GM12878 (cell line): ENCODE data around the gene COA5. TPM values are rescaled to one million over a fixed set of nuclear protein-coding genes. Genes with fewer than 3 reads are reported as not detected.
A peak's percentile ranks its signal among the peaks of the same experiment; 100 is the strongest.

ENCODE experiments used
- BMI1 ChIP-seq: fragments of 450-650 bp; IDR thresholded peaks from 2 replicates; pipeline ENCODE4 v1.6.1; 2016; ENCODE audit warnings: mild to moderate bottlenecking, moderate library complexity, borderline replicate concordance
- CBFB ChIP-seq: IDR thresholded peaks from 2 replicates; pipeline ENCODE4 v1.6.1; 2016; ENCODE audit warnings: antibody characterized with exemption, low read depth
- CEBPB ChIP-seq, 2 experiments: fragments of 150-350 bp in 1 of 2; IDR thresholded peaks; 2 replicates each; pipeline ENCODE4 v1.6.1; 2012 to 2014; ENCODE audit warnings: low read depth in 2 of 2, low read length in 2 of 2, borderline replicate concordance in 1 of 2, inconsistent platforms in 1 of 2
- CREB1 ChIP-seq: IDR thresholded peaks from 2 replicates; pipeline ENCODE4 v1.6.1; 2012; ENCODE audit warnings: low read depth, mild to moderate bottlenecking, inconsistent platforms
- FOS ChIP-seq: IDR thresholded peaks from 3 replicates; pipeline ENCODE4 v1.6.1; 2011; ENCODE audit warnings: borderline replicate concordance; ENCODE audit not compliant: insufficient read length; ENCODE audit errors: extremely low read depth
- GATAD2B ChIP-seq: fragments of 450-650 bp; conservative IDR thresholded peaks from 2 replicates; pipeline ENCODE4 v1.6.1; 2017; ENCODE audit warnings: low read depth, mild to moderate bottlenecking, moderate library complexity
- HCFC1 ChIP-seq: fragments of 150-350 bp; IDR thresholded peaks from 2 replicates; pipeline ENCODE4 v1.6.1; 2014; ENCODE audit warnings: low read length
- JUND ChIP-seq: IDR thresholded peaks from 2 replicates; pipeline ENCODE4 v1.6.1; 2012; ENCODE audit warnings: low read depth, mild to moderate bottlenecking, low read length, improper control_type of control experiment, moderate library complexity
- MTA2 ChIP-seq: fragments of 450-650 bp; IDR thresholded peaks from 2 replicates; pipeline ENCODE4 v1.6.1; 2016; ENCODE audit warnings: low read depth, mild to moderate bottlenecking, moderate library complexity
- MXI1 ChIP-seq: fragments of 150-350 bp; IDR thresholded peaks from 2 replicates; pipeline ENCODE4 v1.6.1; 2011; ENCODE audit warnings: low read depth, mild to moderate bottlenecking, inconsistent platforms, low read length, improper control_type of control experiment
- NBN ChIP-seq: fragments of 450-650 bp; IDR thresholded peaks from 2 replicates; pipeline ENCODE4 v1.6.1; 2016
- NFXL1 ChIP-seq: fragments of 450-650 bp; IDR thresholded peaks from 2 replicates; pipeline ENCODE4 v1.6.1; 2017; ENCODE audit warnings: antibody characterized with exemption, mild to moderate bottlenecking, borderline replicate concordance
- NR2C2 ChIP-seq: IDR thresholded peaks from 2 replicates; pipeline ENCODE4 v1.6.1; 2011; ENCODE audit warnings: borderline replicate concordance, low read depth; ENCODE audit not compliant: control insufficient read depth, insufficient read length
- NR2F1 ChIP-seq: fragments of 450-650 bp; conservative IDR thresholded peaks from 2 replicates; pipeline ENCODE4 v1.6.1; 2017; ENCODE audit warnings: mild to moderate bottlenecking
- PKNOX1 ChIP-seq: fragments of 450-650 bp; IDR thresholded peaks from 2 replicates; pipeline ENCODE4 v1.6.1; 2016; ENCODE audit warnings: mild to moderate bottlenecking
- PML ChIP-seq: IDR thresholded peaks from 2 replicates; pipeline ENCODE4 v1.6.1; 2012; ENCODE audit warnings: low read length, inconsistent platforms
- SIX5 ChIP-seq: IDR thresholded peaks from 2 replicates; pipeline ENCODE4 v1.6.1; 2011; ENCODE audit warnings: mild to moderate bottlenecking, low read depth, low read length, moderate library complexity; ENCODE audit not compliant: severe bottlenecking
- SP1 ChIP-seq: IDR thresholded peaks from one replicate; pipeline ENCODE4 v1.6.1; 2011; ENCODE audit warnings: low read depth, low read length
- YBX1 ChIP-seq: fragments of 450-650 bp; IDR thresholded peaks from 2 replicates; pipeline ENCODE4 v1.6.1; 2016; ENCODE audit warnings: antibody characterized with exemption
- polyA plus RNA-seq, 11 experiments: library from polyadenylated mRNA; depleted of rRNA in 4 of 11; unstranded in 6 of 11; stranded (reverse) in 5 of 11; fragments of >200 nt; fragmentation: Nextera tagmentation in 4 of 11; fragmentation: Illumina TruSeq in 1 of 11; extraction: Ambion mirVana in 4 of 11; extraction: Trizol in 1 of 11; gene quantifications; 1 replicate in 1 of 11; 2 replicates in 10 of 11; pipeline versions ENCODE4 v1.2.1 to v1.2.3, GENCODE V29; 2011 to 2016; ENCODE audit warnings: inconsistent platforms in 2 of 11, missing spikeins in 2 of 11, low read depth in 1 of 11
- total RNA-seq, 4 experiments: library from RNA; depleted of rRNA in 3 of 4; stranded (reverse); fragments of >200 nt in 3 of 4; fragmentation: Illumina TruSeq in 1 of 4; extraction: Trizol in 1 of 4; gene quantifications; 2 replicates each; pipeline versions ENCODE4 v1.2.1 to v1.2.3, GENCODE V29; 2013 to 2021
- TF ChIP-seq, protein P1 (sequence below): fragments of 450-650 bp; IDR thresholded peaks from 2 replicates; pipeline ENCODE4 v1.6.1; 2016; ENCODE audit warnings: mild to moderate bottlenecking, moderate library complexity, borderline replicate concordance

The COA5 gene
- total and polyA plus RNA-seq, 10 of the 15 experiments (the other 5 are each of a cell fraction or from before 2014, with no cell fraction given): 20.7 to 63.3 (median 37.9) TPM

GRCh38 chr2:98608116-98608961 is at the start of gene COA5, which contains the start of gene UNC50 (continued):
- TF ChIP-seq NR2F1 (peak; percentile 52), NBN (peak; percentile 80; the same call in 1 of the 2 replicates), SIX5 (peak; percentile 57), NR2C2 (no peak), PML (peak; percentile 91; the same call in 1 of the 2 replicates), FOS (no peak), JUND (no peak), CBFB (peak; percentile 80; the same call in 1 of the 2 replicates), HCFC1 (peak; percentile 69), GATAD2B (0 out of 2 replicates have a peak, but pooled peaks have one; percentile 82), YBX1 (no peak), MTA2 (no peak), NFXL1 (no peak), MXI1 (peak; percentile 63), CEBPB (IDR thresholded peaks at IDR 0.05; ENCODE audit: borderline replicate concordance in 1 of 2, low read depth in 2 of 2, low read length in 2 of 2) (no peak), SP1 (peak; percentile 34), PKNOX1 (peak; percentile 48; the same call in 1 of the 2 replicates), CREB1 (peak; percentile 91), BMI1 (no peak)
- TF ChIP-seq, protein P1, sequence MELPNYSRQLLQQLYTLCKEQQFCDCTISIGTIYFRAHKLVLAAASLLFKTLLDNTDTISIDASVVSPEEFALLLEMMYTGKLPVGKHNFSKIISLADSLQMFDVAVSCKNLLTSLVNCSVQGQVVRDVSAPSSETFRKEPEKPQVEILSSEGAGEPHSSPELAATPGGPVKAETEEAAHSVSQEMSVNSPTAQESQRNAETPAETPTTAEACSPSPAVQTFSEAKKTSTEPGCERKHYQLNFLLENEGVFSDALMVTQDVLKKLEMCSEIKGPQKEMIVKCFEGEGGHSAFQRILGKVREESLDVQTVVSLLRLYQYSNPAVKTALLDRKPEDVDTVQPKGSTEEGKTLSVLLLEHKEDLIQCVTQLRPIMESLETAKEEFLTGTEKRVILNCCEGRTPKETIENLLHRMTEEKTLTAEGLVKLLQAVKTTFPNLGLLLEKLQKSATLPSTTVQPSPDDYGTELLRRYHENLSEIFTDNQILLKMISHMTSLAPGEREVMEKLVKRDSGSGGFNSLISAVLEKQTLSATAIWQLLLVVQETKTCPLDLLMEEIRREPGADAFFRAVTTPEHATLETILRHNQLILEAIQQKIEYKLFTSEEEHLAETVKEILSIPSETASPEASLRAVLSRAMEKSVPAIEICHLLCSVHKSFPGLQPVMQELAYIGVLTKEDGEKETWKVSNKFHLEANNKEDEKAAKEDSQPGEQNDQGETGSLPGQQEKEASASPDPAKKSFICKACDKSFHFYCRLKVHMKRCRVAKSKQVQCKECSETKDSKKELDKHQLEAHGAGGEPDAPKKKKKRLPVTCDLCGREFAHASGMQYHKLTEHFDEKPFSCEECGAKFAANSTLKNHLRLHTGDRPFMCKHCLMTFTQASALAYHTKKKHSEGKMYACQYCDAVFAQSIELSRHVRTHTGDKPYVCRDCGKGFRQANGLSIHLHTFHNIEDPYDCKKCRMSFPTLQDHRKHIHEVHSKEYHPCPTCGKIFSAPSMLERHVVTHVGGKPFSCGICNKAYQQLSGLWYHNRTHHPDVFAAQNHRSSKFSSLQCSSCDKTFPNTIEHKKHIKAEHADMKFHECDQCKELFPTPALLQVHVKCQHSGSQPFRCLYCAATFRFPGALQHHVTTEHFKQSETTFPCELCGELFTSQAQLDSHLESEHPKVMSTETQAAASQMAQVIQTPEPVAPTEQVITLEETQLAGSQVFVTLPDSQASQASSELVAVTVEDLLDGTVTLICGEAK: peak; percentile 95
